Fibroblast of pulmonary artery (primary cell): Measurements from ENCODE around the gene CLSTN1.
"Not testable (repeated sequence)": the region's sequence is repeated elsewhere in the genome, so short reads cannot be mapped to it uniquely, and the experiment has no call there.

ENCODE experiments used
- DNase-seq: peaks from one replicate; pipeline ENCODE4 v3.0.0-alpha.2; 2010; ENCODE audit warnings: low read depth
- H3K4me3 ChIP-seq: replicated peaks from 2 replicates; pipeline ENCODE4 v1.5.1; 2011; ENCODE audit warnings: low read depth, mild to moderate bottlenecking, control low read depth, low read length, moderate library complexity
- CTCF ChIP-seq: IDR thresholded peaks from 2 replicates; pipeline ENCODE4 v1.5.1; 2011; ENCODE audit warnings: mild to moderate bottlenecking, control low read depth, low read length, inconsistent platforms; ENCODE audit errors: missing control alignments

The CLSTN1 gene

DNA sequence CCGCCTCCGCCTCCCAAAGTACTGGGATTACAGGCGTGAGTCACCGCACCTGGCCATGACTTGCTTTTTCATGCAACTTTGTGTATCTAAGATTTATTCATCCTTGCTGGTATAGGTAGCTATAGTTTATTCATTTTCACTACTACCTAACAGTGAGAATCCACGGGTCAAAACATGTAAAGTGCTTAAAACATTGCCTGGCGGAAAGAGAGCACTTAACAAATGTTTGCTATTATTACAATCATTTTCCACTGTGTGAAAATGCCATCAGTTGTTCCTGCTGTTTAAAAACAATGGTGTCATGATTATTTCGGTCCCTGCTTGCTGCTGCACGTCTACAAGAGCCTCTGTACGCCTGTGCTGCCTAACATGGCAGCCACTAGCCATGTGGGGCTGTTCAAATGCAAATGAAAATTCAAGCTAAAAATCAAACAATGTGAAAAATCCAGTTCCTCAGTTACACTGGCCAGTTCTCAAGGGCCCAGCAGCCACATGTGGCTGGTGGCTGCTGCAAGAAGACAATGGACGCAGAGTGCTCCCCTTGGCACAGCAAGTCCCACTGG is 65.1 kb downstream of the CLSTN1 start:
- no peak for TF ChIP-seq CTCF
- no peak overlapping the region for H3K4me3 ChIP-seq
- no peak for DNase-seq

DNA sequence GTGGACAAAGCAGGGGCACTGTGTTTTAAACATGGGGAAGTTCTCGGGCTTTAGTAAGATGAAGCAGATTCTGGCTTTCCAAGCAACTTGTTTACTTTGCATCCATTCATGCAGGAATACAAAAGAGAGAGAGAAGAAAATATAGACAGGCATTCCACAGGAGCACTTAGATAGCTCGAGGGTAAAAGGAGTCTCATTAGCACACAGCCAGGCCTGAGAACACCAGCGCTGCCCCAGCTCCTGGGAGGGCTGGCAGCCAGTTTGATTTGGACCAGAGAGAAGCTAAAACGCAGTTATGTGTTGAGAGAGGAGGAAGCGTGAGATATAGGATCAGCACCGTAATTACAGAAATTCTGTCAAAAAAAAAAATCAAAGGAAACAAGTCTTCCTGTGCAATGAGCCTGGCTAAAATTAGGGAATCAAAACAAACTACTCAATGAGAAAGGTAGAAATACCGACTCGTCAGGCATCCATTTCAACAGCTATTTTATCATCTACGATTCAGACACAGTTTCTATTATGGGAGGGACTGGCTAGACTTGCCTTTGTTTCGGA is 68.2 kb downstream of the CLSTN1 start:
- H3K4me3 ChIP-seq = no peak overlapping the region

GRCh38 chr1:9753121-9753531 is 70.6 kb downstream of the CLSTN1 start:
- H3K4me3 ChIP-seq = no peak overlapping the region
- peak; percentile 87 for DNase-seq
- TF ChIP-seq CTCF = no peak

More for the DNA sequence above, 68.2 kb downstream of the CLSTN1 start:
- TF ChIP-seq CTCF = no peak
- no peak for DNase-seq

DNA sequence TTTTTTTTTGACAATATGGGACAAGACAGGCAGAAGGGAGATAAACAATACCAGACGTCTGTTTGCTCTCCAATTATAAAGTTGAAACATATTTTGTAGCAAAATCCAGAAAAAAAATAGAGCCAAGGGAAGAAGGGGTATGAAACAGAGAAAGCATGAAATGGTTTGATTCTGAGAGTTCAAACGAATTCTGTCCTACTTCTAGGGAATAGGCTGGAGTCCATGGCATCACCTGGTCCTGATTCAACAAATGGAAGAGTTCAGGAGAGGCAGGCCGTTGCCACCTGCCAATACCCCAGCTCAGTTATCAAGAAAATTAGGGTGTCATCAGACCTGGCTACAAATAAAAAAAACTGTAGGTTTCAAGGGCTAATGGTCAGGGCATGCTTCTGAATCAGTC is 71.8 kb downstream of the CLSTN1 start:
- H3K4me3 ChIP-seq = no peak overlapping the region
- no peak for DNase-seq
- TF ChIP-seq CTCF = no peak

- no peak for DNase-seq
- no peak for TF ChIP-seq CTCF
- no peak overlapping the region for H3K4me3 ChIP-seq
Observed at GRCh38 chr1:9749361-9749760, 74.4 kb downstream of the CLSTN1 start.

DNA sequence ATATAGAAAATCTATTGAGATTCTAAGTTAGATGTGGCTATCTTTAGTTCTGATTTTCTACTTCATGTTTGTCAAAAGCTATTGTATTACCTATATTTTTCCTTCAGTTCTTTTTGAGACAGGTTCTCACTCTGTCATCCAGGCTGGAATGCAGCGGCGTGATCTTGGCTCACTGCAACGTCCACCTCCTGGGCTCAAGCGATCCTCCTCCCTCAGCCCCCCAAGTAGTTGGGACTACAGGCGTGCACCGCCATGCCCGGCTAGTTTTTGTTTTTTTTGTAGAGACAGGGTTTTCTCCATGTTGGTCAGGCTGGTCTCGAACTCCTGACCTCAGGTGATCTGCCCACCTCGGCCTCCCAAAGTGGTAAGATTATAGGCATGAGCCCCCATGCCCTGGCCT is 75.4 kb downstream of the CLSTN1 start:
- H3K4me3 ChIP-seq, DNase-seq: not testable (repeated sequence)

- H3K4me3 ChIP-seq = no peak overlapping the region
- DNase-seq = no peak
- no peak for TF ChIP-seq CTCF
Observed at GRCh38 chr1:9746651-9747050, 77.1 kb downstream of the CLSTN1 start.
